ENCODE results near the gene ABI2. TPM values are rescaled to one million over a fixed set of nuclear protein-coding genes. Genes with fewer than 3 reads are reported as not detected.

Gene ABI2
- total and polyA plus RNA-seq, 11 donors = 17.4 to 78.8 (median 49.4) TPM

DNA sequence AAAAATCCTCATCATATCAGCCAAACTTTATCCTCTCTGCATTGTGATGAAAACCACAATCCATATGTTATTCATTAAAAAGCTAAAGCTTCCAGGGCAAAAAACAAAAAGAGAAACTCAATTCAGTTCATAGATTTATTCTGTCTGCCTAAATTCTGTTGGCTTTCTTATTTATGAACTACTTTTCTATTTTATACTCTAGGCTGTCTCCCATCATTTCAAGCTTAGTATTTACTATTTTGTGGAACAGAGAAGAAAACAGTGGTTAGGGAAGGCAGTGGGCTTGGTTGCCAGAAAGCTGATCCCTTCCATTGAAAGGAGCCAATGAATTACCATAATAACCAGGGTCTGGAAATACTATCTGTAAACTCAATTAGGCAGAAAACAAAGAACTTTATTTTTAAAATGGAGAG, 135.1 kb downstream of the ABI2 start:
- no peak for ATAC-seq
- peaks cover 0 to 45% (median 35%) of the 10 kb centered on the region in 9 donors for H3K36me3 ChIP-seq
- no peak for TF ChIP-seq POLR2A (IDR thresholded peaks at IDR 0.05)
- TF ChIP-seq, protein P1, sequence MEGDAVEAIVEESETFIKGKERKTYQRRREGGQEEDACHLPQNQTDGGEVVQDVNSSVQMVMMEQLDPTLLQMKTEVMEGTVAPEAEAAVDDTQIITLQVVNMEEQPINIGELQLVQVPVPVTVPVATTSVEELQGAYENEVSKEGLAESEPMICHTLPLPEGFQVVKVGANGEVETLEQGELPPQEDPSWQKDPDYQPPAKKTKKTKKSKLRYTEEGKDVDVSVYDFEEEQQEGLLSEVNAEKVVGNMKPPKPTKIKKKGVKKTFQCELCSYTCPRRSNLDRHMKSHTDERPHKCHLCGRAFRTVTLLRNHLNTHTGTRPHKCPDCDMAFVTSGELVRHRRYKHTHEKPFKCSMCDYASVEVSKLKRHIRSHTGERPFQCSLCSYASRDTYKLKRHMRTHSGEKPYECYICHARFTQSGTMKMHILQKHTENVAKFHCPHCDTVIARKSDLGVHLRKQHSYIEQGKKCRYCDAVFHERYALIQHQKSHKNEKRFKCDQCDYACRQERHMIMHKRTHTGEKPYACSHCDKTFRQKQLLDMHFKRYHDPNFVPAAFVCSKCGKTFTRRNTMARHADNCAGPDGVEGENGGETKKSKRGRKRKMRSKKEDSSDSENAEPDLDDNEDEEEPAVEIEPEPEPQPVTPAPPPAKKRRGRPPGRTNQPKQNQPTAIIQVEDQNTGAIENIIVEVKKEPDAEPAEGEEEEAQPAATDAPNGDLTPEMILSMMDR (IDR thresholded peaks at IDR 0.05) = no peak

DNA sequence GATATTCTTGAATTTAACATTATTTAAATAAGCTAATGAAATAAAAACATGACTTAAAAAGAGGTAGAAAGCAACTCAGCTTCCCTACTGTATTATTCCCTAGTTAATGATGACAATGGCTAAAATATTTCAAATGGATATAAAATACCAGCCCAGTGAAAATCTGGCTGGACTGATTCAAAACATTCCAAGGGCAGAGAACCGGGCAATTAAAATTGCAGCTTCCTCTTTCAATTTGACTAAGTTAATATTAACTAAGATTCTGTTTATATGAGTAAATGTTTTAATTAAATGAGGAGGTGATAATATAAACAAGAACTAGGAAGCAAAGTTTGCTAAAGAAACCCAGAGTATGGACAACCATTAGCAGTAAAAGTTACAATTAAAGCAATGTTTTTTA, 141.4 kb downstream of the ABI2 start:
- Histone ChIP-seq H3K9me3 (no peaks in the 10 kb centered on the region), H3K36me3 (peaks cover 0 to 23% (median 4%) of the 10 kb centered on the region in 9 donors), H3K4me1 (peaks cover 0 to 16% (median 0%) of the 10 kb centered on the region in 12 donors), H3K4me3 (no peak overlapping the region), H3K27ac (no peak overlapping the region), H3K27me3 (no peaks in the 10 kb centered on the region)
- intact Hi-C loops (cut with DNase I) = loop anchor here in 1 of 10 donors (10.0 kb wide), 1 partner anchor 435 kb away; no protein-coding TSS in a partner anchor
- no peak for TF ChIP-seq POLR2A (IDR thresholded peaks at IDR 0.05)
- TF ChIP-seq, protein P1 (IDR thresholded peaks at IDR 0.05) = no peak
- 43 to 70% (median 56%) methylated on average over 1 of the region's 1 CpG for WGBS, 4 donors
- DNase-seq = no peak
- no peak for ATAC-seq

More for the DNA sequence above, 135.1 kb downstream of the ABI2 start:
- intact Hi-C loops (cut with DNase I) = loop anchor here in 1 of 10 donors (10.0 kb wide), 1 partner anchor 442 kb away; no protein-coding TSS in a partner anchor
- no peak overlapping the region for H3K27ac ChIP-seq
- no peak for DNase-seq
- no peak overlapping the region for H3K4me3 ChIP-seq
- H3K4me1 ChIP-seq = peaks cover 0 to 5% (median 0%) of the 10 kb centered on the region in 12 donors
- no peaks in the 10 kb centered on the region for H3K9me3 ChIP-seq
- H3K27me3 ChIP-seq = no peaks in the 10 kb centered on the region

DNA sequence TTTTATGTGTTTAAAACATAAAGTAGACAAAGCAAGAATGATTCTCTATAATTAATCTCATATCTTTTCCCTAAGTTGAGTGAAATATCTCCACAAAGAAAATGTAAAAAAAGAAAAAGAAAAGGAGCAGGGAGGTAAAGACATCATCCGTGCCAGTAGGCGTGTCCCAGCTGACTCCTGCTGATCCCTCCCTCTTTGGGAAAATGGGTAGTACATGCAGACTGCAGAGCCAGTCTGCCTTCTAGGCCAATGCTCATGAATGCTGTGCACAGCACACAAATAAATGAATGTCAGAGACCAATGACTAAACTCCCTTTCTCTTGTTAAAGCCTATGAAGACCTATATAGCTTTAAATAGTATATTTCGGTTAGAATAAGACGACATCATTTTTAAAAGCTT, 142.2 kb downstream of the ABI2 start:
- Histone ChIP-seq H3K36me3 (peaks cover 0 to 27% (median 4%) of the 10 kb centered on the region in 9 donors), H3K4me1 (peaks cover 0 to 16% (median 0%) of the 10 kb centered on the region in 12 donors), H3K27me3 (no peaks in the 10 kb centered on the region), H3K27ac (no peak overlapping the region), H3K4me3 (no peak overlapping the region), H3K9me3 (no peaks in the 10 kb centered on the region)
- TF ChIP-seq, protein P1 (IDR thresholded peaks at IDR 0.05) = no peak
- no peak for TF ChIP-seq POLR2A (IDR thresholded peaks at IDR 0.05)
- DNase-seq (no peak), ATAC-seq (no peak)
- intact Hi-C loops (cut with DNase I) = no loop called here
- 79 to 85% (median 83%) methylated on average over 4 of the region's 4 CpGs for WGBS, 4 donors

DNA sequence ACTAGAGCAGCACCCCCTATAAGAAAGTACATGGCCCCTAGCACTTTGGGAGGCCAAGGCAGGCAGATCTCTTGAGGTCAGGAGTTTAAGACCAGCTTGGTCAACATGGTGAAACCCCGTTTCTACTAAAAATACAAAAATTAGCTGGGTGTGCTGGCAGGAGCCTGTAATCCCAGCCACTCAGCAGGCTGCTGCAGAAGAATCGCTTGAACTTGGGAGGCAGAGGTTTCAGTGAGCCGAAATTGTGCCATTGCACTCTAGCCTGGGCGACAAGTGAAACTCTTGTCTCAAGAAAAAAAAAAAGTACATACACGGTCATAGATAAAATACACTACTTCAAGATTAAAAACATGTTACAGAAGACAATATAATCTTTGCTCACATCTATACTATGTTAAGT, 143.1 kb downstream of the ABI2 start:
- TF ChIP-seq, protein P1 (IDR thresholded peaks at IDR 0.05) = no peak
- no peak for TF ChIP-seq POLR2A (IDR thresholded peaks at IDR 0.05)
- intact Hi-C loops (cut with DNase I) = no loop called here
- Histone ChIP-seq H3K4me1 (peaks cover 0 to 16% (median 0%) of the 10 kb centered on the region in 12 donors), H3K27ac (no peak overlapping the region), H3K4me3 (no peak overlapping the region), H3K27me3 (no peaks in the 10 kb centered on the region), H3K9me3 (no peaks in the 10 kb centered on the region), H3K36me3 (peaks cover 0 to 33% (median 9%) of the 10 kb centered on the region in 9 donors)
- DNase-seq (no peak), ATAC-seq (no peak)
- WGBS, 4 donors = 85 to 92% (median 91%) methylated on average over 5 of the region's 5 CpGs
